ENCODE results near the gene FHL2.
A peak's percentile ranks its signal among the peaks of the same experiment; 100 is the strongest.
"Not testable (repeated sequence)": the region's sequence is repeated elsewhere in the genome, so short reads cannot be mapped to it uniquely, and the experiment has no call there.

FHL2 gene

GRCh38 chr2:105336786-105337121, 62.1 kb downstream of the FHL2 start:
- DNase-seq, result no peak

DNA sequence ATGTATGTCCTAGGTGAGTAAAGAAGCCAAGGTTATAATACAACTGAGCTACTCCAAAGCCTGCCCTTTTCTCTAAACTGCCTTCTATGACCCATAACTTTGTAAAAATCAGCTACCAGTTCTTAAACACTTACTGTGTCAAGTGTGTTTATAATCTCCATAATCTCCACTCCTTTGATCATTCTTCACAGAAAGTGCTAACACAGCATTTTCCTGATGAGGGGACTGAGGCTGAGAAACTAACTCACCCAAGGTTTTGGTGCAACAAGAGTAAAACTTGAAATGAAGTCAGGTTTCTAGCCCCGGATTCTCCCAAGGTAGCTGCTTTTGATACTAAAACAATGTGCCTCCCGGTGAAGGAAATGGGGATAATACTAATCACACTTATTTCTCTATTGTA, 63.4 kb downstream of the FHL2 start:
- no peak for DNase-seq

DNA sequence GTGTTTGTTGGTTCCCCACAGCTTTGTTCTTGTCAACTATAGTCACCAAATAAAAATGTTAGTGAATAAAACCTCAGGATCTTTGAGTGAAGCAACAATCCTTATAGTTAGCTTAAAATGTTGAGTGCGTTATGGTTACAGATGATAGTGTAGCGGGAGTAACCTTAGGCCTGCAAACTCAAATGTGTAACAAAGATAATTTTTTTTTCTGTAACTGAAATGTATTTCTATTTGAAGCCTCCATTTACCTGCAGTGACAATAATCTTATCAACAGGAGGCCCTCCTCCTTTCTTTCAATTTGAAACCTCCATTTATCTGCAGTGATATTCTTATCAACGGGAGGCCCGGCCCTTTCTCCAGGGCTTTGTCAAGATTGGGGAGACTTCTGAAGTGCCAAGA, 64.6 kb downstream of the FHL2 start:
- DNase-seq, result no peak

- no peak for DNase-seq
Observed at GRCh38 chr2:105330681-105331375, 68.0 kb downstream of the FHL2 start.

GRCh38 chr2:105329561-105330495, 69.0 kb downstream of the FHL2 start, which contains the start of gene TGFBRAP1:
TGFBRAP1 (minus strand) TSS chr2:105329735; CDS start chr2:105308301, 21,434 bp downstream.
- peak; percentile 45 for DNase-seq

GRCh38 chr2:105329197-105329554, 69.7 kb downstream of the FHL2 start:
- no peak for DNase-seq

- DNase-seq, result no peak
Observed at GRCh38 chr2:105328281-105329196, 70.3 kb downstream of the FHL2 start.

- no peak for DNase-seq
Observed at GRCh38 chr2:105327690-105328089, 71.2 kb downstream of the FHL2 start.

DNA sequence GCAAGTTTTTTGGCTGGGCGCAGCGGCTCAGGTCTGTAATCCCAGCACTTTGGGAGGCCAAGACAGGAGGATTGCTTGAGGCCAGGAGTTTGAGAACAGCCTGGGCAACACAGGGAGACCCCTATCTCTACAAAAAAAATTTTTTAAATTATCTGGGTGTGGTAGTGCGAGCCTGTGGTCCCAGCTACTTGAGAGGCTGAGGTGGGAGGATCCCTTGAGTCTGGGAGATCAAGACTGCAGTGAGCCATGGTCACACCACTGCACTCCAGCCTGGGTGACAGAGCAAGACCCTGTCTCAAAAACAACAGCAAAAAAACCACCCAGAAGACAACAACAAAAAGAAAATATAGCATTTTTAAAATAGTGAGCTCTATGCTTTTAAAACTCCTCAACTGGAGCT, 71.6 kb downstream of the FHL2 start:
- not testable (repeated sequence) for DNase-seq

DNA sequence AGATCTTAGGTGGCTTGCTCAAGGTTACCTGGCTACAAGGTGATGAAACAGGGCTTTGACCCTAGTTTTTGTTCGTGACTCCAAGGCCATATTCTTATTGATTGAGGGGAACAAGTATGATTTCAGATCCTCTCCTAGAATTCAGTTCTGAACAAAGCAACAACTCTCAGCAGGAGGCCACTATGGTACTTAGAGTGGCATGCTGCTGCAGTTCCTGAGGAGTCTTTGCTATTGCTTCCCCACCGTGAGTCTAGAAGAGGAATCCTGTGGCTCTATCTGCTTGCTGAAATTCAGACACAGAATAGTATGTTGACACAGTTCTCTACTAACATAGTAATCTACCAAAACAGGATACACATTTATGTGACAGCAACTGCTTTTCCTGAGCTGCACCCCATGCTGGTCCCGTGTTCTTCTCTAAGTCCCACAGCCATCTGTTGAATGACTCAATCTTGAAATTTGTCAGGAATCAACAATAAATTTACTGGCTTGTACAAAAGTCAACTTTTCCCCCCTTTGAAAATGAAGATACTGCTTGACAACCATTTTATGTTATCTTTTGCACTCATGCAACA, 73.4 kb downstream of the FHL2 start:
- no peak for DNase-seq

DNA sequence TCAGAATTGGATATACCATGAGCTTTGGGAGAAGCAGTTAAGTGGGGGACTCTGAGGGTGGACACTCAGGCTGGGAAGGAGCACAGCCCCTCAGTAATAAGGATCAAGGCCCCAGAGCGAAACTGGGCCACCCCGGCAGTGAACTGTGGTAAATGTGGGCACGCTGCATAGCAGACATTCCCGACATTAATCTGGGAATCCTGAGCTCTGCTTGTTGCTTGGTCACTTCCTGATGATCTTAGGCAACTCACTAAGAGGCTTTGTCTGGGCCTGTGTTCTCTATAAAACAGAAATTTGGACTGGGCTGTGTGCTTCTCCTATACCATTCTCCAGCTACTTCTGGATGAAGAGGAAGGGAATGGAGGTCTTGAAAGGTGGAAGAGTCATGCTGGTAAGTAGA, 74.1 kb downstream of the FHL2 start:
- DNase-seq, result no peak

DNA sequence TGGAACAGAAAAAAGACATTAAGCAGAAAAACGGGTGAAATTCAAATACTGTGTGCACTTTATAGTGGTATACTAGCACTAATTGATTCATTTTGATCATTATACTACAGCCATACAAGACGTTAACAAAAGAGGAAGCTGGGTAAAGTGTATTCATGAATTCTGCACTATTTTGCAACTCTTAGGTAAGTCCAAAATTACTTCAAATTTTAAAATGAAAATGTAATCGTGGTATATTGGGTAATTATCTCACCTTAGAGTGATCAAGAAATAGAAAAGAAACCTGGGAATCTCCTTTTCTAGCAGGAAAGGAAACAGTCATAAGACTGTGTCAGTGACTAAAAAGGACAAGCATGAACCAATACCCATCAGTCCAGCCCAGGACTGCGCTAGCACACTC, 74.8 kb downstream of the FHL2 start:
- no peak for DNase-seq

GRCh38 chr2:105323111-105323510, 75.7 kb downstream of the FHL2 start:
- DNase-seq, result no peak

GRCh38 chr2:105321875-105322646, 76.8 kb downstream of the FHL2 start:
- no peak for DNase-seq

DNA sequence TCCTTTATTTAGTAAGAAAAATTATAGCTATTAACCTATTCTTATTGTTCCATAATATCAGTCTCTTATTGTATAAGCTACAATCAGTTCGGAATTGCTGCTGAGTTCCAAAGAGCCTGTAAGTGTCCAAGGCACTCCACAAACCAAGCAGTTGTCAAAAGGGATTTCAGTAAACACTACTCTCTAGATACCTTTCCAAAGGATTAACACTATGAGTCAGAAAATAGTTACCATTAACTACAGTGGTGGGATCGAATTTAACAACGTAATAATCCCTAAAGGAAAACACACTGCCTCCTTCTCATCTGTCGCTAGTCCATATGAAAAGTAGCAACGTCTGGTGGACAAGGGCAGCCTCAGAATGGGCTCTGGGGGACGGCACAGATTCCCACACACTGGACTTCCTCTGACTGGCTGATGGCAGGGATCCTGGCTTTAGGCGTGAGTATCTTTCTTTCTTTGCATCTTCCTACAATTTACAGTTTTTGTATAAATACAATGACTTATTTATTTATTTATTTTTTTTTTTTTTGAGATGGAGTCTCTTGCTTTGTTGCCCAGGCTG, 78.1 kb downstream of the FHL2 start:
- DNase-seq, result no peak

GRCh38 chr2:105317937-105318336, 80.9 kb downstream of the FHL2 start:
- DNase-seq, result no peak

DNA sequence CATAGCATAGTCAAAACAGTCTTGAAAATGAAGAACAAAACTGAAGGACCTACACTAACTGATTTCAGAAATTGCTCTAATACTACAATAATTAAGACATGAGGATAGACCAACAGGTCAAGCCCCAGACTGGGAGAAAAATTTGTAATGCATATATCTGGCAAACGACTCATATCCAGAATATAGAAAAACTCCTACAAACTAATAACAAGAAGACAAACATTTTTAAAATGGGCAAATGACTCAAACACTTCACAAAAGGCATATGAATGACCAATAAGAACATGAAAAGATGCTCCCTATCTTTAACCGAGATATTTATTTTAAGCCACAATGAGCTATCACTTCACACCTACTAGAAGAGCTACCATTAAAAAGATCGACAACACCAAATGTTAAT, 83.5 kb downstream of the FHL2 start:
- peak; percentile 52 for DNase-seq

DNA sequence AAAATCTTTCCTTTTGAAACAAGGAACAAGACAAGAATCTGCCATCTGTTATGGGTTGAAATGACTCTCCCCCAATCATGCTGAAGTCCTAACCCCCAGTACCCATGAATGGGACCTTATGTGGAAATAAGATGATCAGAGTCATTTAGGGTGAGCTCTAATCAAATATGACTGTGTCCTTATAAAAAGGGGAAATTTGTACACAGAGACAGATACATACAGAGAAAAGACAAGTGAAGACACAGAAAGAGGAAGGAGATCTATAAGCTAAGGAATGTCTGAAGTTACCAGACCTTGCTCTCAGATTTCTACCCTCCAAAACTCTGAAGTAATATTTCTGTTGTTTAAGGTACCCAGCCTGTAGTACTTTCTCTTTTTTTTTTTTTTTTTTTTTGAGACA, 85.0 kb downstream of the FHL2 start:
- DNase-seq, result no peak
